ENCODE measurements around the gene SLC22A17.
A peak's percentile ranks its signal among the peaks of the same experiment; 100 is the strongest.
"Not testable (repeated sequence)": the region's sequence is repeated elsewhere in the genome, so short reads cannot be mapped to it uniquely, and the experiment has no call there.

SLC22A17 gene

DNA sequence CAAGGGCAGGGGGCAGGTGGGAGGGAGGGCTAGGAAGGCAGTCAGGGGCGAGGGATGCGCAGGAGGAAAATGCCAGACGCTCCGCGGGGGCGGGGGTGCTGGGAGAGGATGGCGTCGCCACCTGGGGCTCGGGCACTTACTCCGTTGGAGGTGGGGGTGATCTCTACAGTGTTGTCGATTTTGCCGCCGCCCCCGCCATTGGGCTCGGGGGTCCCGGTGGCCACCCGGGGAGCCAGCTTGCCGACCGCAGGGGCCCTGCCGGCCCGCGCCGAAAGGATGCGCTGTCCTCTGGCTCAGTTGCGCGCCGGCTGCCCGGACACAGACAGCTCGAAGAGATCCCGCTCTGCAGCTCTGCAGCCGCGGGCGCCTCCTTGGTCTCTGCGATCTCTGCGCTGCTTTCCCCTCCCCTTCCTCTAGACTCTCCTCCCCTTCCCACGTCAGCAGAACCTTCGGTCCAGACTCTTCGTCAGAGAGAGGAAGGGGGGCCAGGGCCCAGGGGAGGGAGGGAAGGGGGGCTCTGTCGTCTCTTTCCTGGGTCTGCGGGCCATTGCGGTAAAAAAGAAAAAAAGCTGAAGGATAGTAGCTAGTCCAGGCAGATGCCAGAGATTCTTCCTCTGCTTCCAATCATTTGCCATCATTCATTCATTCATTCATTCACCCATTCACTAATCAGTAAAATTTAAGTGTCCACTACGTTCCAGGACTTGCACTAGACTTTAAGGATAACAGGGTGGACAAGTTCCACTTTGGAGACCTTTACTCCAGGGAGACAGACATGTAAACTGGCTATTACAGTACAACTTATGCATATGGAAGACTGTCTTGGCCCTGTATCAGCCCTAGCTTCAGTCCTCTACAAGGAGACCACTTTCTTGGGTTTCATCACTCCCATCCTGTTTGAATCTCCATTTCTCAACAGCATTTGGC, at the start of gene SLC22A17:
Gene SLC22A17, minus strand, starts transcription at position 382 of the 927 bp plus-strand sequence.
- DNase-seq: peak; percentile 63

DNA sequence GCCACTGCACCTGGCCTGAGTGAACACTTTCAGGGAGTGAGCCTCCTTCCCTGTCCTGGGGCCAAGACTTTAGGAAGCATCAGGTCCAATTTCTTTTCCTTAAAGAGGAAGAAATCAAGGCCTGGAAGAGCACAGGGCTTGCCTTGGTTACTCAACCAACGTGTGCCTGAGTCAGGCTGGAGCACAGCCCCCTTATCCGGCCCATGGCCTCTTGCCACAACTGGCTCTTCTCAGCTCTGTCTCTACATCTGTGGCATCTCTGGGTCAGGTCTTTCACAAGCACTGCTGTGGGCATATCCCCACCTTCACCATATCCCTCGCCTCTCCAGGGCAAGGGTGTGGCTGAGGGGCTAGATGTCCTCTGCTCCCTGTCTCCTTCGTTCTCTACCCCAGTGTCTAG, 48.6 kb upstream of the SLC22A17 start:
- no peak for DNase-seq

DNA sequence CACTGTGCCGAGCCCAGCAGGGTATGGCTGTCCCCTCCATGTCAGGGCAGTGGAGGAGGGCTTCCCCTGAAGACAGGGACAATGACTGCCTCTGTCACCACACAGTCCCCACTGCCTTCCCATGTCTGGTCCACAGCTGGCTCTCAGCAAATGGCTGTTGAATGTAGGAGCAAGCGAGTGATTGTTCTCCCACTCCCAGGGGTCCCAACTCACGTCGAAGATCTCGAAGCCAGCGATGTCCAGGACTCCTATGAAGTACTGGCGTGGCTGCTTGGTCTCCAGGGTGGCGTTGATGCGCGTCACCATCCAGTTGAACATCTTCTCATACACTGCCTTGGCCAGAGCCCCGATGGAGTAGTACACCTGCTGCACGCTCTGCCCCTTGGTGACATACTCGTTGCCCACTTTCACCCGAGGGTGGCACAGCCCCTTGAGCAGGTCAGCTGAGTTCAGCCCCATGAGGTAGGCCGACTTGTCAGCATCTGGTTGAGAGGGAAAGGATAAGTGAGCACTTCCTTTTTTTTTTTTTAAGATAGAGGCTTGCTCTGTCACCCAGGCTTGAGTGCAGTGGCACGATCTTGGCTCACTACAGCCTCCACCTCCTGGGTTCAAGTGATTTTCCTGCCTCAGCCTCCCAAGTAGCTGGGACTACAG, 47.9 kb upstream of the SLC22A17 start:
- DNase-seq: not testable (repeated sequence)

DNA sequence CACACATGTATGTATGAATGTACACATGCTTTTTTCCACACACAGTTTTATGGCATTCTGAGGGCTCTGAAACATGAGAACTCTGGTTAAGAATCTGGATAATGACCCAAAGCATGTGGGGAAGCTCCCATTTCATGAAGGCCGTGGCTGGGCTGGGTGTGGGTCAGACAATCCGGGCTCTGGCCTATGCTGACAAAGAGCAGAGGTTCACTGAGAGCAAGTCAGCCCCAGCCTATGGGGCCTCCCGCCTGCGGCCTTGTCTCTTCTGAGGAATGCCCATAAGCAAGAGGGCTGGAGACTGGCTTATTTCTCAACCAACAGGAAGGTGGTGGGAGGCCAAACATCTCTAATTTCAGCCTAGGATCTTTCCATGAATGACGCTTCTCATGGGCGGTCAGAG, 46.9 kb upstream of the SLC22A17 start:
- no peak for DNase-seq

DNA sequence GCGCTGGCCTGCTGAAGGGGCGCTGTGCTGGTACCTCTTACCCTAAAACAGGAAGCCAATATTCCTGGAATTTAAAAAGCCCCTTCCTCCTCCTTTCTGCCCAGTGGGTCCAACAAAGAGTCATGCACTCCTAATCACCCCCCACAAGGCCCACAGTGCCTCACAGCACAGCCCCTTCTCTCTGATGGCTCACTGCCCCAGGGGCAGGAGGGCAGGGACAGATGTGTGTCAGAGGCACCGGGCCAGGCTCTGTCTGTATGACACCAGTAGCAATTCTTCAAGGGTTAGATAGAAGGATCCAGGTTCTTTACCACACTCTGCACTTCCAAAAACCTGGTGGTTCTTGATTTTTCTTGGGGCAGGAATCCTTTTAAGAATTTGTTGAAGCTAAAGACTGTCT, 46.4 kb upstream of the SLC22A17 start:
- DNase-seq: no peak

DNA sequence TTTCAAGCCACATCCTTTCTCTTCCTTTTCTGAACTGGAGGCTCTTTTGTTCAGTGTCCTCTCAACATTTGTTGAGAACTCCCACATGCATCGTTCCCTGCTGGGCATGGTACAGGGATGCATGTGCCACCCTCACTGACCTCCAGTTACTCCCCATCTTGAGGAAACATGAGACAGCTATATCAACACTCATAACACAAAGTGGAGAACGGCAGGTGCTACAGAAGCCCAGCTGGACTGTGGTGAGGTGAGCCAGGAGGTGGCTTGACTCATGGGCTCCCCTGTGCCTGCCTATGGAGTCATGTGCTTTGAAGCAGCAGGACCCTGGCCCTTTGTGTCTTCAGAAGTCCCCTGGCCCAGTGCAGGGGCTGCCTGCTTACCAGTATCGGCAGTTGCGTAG, 45.7 kb upstream of the SLC22A17 start:
- no peak for DNase-seq

DNA sequence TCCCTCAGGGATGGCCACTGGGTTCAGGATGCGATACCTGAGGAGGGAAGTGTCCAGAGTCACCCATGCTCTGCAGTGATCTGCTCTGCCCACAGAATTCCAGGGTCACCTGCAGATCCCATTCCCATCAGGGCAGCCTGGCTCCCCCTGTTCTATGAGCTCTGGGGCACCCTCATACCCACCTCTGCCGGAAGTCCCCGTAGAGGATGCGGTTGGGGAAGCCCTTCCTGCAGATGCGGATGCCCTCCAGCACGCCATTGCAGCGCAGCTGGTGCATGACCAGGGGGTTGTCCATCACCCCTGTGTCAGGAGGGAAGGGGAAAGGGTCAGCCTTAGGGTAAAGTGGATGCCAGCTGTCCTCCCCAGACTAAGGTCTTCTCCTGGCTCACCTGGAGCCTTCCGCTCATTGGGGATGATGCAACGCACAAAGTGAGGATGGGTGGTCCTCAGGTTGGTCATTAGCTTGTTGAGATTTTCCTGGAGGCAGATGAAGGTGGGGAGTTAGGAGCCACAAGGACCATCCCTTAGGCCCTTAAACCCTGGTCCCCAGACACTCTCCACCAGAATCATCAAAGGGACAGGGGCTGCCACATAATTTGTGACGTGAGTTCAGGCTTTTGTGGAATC, 44.2 kb upstream of the SLC22A17 start:
- DNase-seq: no peak

DNA sequence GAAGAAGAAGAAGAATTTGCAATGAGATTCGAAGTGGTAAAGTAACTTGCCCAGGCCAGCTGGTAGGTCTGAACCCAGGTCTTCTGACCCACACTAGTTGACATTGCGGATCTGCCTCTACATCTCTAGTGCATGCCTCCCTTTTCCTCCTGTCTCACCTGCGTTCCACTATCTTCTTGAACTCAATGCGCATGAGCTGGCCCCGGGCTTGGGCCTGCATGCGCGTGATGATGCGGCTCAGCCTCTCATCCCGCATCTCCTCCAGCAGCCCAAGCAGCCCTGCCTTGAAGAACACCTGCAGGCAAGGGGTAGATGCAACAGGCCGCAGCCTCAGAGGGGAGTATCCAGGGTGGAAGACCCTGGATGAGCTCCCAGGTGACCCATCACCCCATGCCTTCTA, 43.4 kb upstream of the SLC22A17 start:
- no peak for DNase-seq

DNA sequence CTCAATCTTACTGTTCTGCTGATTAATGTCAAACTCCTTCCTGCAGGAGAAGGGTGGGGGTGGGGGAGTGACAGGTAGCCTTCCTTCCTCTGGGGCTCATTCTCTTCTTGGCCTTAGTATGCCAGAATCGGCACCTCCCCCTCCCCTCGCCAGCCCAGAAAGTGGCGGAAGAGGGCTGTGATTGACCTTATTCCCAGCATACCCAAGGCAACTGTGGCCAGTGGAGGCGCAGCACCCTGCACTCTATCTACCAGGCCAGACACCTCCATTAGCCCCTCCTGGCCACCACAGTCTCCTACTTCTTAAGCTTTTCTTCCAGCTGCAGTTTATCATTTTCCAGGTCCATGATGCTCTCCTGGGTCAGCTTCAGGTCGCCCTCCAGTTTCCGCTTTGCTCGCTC, 39.9 kb upstream of the SLC22A17 start:
- DNase-seq: no peak

DNA sequence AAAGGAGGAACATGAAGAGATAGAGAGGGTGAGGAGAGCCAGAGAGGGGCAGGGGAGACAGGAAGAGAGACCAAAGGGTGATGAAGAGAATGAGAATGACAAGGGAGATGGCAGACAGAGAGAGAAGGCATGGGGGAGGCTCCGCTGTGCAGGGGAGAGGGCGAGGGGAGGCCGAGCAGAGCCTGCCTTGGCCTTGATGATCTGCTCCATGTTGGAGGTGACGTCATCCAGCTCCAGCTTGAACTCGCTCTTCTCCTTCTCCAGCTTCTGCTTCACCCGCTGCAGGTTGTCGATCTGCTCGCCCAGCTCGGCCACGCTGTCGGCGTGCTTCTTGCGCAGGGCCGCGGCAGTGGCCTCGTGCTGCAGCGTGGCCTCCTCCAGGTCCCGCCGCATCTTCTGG, 37.2 kb upstream of the SLC22A17 start:
- DNase-seq: not testable (repeated sequence)

DNA sequence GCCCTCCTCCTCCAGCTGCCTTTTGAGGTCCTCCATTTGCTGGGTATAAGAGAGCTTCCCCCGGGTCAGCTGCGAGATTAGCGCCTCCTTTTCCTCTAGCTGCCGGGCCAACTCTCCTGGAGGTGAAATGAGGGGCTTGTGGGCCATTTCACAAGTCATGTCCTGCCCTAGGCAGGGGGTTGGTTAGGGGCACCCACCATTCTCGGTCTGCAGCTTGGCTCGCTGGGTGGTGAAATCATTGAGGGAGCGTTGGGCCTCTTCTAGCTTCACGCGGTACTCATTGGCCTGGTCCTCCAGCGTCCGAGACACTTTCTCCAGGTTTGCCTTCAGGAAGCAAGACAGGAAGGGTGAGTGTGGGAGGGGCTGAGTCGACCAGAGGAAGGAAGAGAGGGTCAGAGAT, 36.7 kb upstream of the SLC22A17 start:
- no peak for DNase-seq

DNA sequence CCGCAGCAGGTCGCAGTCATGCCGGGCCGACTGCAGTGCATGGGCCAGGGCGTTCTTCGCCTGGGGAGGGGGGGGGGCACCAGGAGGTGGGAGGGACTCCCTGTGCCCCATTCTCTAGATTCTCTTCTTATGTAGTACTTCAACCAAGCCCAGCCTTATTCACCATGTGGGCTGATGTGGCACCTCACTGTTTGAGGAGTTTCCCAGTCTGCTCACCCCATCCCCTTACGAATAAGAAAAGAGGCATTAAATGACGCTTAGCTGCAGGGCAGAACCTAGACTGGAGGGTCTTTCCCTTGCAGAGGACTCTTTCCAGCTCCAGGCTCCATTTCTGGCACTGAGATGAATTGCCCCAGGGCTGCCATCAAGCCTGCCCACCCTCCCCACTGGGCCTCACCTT, 36.3 kb upstream of the SLC22A17 start:
- DNase-seq: no peak

DNA sequence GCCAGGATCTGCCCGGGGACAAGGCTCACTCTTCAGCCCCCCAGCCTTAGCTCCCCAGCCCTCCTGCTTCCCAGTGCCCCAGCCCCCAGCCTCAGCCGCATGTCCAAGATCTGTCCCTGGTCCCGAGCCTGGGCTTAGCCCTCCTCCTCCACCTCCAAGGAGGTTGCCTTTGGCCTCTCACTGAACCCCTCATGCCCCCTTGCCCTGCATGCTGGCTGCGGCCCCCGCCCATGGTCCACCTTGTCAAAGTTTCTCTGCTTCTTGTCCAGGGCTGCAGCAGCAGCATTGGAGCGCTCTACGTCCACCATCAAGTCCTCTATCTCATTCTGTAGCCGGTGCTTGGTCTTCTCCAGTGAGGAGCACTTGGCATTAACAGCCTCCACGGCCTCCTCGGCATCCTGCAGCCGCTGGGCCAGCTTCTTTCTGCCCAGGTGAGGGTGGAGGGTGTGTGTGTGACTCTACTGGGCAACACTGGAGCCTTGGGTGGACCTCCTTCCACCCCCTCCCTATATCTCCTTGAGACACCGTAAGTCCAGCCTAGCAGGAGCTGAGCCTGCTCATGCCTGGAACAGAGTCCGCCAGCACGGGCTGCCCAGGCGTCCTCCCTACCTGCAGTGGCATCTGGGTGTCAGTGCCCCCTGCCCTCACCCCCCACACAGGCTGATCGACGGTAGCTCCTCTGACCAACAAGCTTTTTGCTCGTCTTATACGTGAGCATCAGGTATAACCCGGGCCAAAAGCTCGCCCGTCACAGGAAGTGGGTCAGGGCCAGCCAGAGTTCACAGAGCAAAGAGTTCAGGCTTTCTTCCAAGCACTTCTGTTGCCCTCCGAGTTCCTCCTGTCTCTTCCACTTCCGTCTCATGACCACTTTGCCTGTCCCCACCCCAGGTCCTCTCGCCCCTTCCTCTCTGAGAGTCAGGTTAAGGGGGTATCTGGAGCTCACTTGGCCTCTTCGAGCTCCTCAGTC, 35.5 kb upstream of the SLC22A17 start:
- no peak for DNase-seq

DNA sequence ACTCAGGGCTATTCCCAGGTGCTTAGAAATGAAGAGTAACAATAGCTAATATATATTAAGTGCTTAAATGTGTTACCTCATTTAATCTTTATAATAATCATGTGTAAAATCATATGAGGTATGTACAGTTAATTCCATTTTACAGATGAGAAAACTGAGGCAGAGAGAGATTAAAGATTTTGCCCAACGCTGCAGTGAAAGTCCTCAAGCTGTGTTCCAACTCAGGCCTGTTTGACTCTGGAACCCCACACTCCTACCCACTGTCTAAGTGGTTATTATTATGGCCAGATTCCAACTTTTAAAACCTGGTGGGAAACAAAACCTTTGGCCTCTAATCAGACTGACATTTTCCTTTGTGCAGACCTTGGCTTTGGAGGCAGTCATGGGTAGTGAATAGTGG, 34.3 kb upstream of the SLC22A17 start:
- DNase-seq: no peak

DNA sequence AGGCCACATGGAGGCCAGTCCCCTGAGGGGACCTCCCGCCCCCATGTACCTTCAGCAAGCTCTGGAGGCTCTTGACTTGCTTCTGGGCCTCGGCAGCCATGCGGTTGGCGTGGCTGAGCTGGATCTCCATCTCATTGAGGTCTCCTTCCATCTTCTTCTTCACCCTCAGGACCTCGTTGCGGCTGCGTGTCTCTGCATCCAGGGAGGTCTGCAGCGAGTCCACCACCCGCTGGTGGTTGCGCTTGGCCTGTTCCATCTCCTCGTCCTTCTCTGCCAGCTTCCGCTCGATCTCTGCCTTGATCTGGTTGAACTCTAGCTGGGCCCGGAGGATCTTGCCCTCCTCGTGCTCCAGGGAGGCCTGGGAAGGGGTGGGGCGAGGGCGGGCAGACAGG, 33.6 kb upstream of the SLC22A17 start:
- DNase-seq: not testable (repeated sequence)

DNA sequence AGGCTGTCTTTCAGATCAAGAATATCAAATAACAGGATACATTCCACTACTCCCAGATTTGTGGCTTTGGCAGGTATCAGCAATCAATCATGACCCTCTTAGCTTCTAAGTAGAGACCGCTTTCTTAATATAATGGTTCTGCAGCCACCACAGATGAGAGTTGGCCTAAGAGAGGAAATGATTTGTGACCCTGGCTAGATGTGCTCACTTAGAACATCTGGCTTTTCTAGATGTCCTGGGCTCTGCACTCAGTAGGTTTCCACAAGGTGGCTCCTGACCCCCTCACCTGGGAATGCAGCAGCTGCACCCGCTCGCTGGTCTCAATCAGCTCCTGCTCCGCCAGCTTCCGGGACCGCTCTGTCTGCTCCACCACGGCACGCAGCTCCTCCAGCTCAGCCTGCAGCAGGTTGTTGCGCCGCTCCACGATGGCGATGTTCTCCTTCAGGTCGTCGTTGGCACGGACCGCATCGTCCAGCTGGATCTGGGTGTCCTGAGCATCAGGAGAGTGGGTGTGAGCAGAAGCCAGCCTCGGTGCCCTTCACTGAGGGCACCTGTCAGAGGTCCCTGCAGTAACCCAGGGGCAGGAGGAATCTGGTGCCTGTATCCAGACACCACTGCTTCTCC, 33.1 kb upstream of the SLC22A17 start:
- DNase-seq: no peak

DNA sequence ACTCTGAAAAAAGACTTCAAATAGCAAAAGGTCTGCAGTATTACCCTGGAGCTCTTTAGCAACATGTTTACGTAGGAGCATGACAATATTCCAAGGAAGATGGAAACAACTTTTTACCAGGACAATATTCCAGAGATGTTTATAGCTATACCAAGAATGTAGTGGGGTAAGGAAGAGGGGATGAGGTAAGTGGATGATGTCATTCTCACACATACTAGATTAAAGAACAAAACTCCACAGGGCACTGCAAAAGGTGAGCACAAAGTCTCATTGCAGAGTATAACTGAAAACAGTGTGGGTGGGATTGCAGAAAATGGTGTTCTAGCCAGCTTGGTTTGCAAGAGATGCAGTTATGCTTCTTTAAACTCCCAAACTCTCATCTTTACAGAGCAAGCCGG, 32.6 kb upstream of the SLC22A17 start:
- DNase-seq: no peak

DNA sequence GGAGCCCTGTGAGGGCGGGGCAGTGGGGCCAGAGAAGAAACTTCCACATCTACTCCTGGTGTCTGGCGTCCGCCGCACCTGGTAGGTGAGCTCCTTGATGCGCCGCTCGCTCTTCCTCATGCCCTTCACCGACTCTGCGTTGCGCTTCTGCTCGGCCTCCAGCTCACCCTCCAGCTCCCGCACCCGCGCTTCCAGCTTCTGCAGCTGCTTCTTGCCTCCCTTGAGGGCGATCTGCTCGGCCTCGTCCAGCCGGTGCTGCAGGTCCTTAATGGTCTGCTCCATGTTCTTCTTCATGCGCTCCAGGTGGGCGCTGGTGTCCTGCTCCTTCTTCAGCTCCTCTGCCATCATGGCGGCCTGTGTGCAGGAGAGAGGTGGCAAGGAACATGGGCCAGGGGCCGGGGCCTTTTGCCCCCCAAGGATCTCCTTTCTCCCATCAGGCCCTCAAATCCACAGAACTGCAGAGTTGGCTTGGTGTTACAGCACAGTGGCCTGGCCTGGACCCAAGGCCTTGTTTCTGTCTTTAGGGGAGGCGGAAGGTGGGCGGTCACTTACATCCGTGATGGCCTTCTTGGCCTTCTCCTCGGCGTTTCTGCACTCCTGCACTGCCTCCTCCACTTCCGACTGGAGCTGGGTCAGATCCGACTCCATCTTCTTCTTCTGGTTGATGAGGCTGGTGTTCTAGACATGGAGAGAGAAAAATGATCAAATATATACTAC, 31.8 kb upstream of the SLC22A17 start:
- no peak for DNase-seq

DNA sequence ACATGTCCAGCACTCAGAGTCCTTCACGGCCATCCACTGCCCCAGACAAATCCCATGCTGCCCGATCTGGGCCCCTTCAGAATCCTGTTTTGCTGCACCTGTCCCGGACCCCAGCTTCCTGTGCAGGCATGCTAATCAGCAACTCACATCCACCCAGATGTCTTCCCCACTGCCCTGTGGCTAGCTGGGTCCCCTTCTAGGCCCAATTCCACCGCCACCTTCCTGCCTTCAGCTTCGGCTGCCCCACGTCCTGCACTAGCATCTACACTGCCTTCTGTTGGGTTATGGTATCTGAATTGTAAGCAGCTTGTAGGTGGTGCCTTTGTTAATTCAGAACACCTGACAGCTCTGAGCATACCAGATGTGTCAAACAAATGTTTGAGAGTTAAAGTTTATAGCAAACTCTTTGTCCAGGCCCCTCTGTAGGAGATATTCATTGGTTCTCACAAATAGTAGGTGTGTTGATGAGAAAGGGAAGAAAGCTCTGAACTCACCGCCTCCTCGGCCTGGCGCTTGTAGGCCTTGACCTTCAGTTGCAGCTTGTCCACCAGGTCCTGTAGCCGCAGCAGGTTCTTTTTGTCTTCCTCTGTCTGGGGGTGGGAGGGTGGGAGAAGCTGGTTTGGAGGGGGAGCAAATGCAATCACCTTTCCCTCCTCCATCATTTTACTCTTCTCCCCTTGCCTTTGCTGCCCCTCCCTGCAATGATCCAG, 30.2 kb upstream of the SLC22A17 start:
- DNase-seq: no peak

DNA sequence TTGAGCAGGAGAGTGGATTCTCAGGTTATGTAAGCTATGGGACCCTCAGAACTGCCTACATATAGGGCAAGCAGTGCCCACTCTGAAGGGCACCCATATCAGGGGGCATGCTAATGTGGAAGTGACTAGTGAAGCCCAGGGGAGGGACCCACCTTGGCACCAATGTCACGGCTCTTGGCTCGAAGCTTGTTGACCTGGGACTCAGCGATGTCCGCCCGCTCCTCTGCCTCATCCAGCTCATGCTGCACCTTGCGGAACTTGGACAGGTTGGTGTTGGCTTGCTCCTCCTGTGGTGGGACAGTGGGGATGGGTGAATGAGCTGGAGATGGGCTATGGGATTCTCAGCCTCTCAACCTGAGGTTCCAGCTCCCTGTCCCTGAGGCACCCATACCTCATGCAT, 29.6 kb upstream of the SLC22A17 start:
- DNase-seq: no peak

DNA sequence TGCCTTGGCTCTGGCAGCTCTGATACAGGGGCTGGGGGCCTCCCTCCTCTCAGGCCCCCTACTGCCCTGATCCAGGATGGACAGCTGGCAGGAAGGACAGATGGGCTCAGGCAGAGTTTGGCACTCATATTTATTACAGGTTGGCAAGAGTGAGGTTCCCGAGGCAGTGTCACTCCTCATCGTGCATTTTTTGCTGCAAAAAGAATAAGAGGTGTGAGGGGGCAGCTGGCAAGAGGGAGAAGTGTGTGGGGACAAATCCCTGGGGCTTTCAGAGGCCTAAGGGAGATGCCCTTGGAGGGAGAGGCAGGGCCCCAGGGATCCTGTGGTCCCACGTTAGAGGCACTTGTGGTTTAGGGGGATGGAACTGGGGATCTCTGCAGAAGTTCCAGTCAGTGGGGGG, 29.2 kb upstream of the SLC22A17 start:
- no peak for DNase-seq
